NCI-H2196 (cell line): ENCODE results near the gene ANG.
"Not testable (repeated sequence)": the region's sequence is repeated elsewhere in the genome, so short reads cannot be mapped to it uniquely, and the experiment has no call there.

Source experiments
- DNase-seq: peaks from one replicate; lab custom pipeline; 2025; ENCODE audit not compliant: unreplicated experiment; lab: John Stamatoyannopoulos, UW

ANG gene

GRCh38 chr14:20688167-20688839, at the start of gene ANG:
TSS of gene ANG (plus strand) at chr14:20688764. CDS start at chr14:20693565, 4,801 bp downstream.
- DNase-seq, result no peak

- no peak for DNase-seq
Observed at GRCh38 chr14:20641591-20641990, 47.0 kb upstream of the ANG start, which contains the start of gene OR6S1. TSS of gene OR6S1 (minus strand) at chr14:20641691. CDS start at chr14:20641691, 0 bp downstream.

- DNase-seq, result no peak
Observed at GRCh38 chr14:20642182-20642581, 46.4 kb upstream of the ANG start.

DNA sequence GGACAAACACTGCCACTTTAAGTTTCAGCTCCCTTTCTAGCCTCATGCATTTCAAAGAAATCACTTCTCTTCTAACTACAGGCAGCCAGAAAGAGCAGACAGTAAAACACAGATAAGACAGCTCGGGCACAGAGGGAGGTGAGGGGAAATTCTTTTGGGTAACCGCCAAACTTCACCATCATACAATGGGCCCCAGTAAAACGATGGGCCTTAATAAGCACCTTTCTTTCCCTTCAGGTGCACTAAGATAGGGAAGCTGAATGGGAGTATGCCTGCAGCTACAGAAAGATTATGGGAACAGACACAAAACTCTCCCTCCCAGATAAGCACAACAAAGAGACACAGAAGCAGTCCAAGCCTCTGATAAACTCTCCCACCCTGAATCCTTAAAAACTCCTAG, 45.8 kb upstream of the ANG start:
- DNase-seq, result not testable (repeated sequence)

- no peak for DNase-seq
Observed at GRCh38 chr14:20644520-20644919, 44.0 kb upstream of the ANG start.

GRCh38 chr14:20645481-20645880, 43.1 kb upstream of the ANG start:
- no peak for DNase-seq

DNA sequence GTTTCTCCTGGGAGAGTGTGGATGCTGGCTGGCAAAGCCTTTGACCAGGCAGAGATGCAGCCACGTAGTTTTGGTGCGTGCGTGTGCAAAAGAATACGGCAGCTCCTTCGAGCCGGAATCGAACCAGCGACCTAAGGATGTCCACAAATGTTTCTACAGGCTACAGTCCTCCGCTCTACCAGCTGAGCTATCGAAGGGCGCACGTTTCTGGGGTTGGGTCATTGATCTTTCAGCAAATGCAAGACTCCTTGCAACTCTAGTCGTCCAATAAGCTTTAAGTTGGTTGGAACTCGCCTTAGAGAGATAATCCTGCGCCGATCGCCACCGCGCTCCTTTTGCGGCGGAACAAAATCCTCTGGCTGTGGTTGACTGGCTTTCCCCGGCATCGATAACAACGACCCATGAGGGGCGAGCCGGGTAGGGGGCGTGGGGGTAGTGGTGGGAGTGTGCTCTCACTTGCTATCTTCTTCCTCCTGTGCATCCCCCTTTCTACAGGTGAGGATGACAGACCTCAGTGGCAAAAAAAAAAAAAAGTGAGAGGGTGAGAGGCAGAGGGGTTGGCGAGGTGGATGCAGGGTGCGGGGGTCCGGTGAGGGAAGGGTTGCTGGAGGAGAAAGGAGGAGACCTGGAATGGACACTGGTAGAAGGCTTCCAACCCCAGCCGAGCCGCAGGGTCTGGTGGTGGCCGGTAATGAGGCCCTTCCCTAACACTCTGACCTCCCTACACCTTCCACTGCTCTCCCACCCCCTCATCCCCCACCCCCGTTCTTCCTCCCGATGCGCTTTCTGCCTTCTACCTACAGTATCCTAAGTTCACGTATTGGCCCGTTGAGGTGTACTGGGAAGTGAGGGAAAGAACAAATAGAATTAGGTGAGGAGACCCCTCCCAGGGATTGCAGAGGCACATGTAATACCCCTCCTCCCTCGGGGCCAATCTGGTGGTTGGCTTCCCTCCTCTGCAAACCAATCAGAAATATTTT, 35.3 kb upstream of the ANG start:
- no peak for DNase-seq

GRCh38 chr14:20655851-20656250, 32.7 kb upstream of the ANG start:
- DNase-seq, result no peak

GRCh38 chr14:20656274-20656673, 32.3 kb upstream of the ANG start:
- DNase-seq, result no peak

DNA sequence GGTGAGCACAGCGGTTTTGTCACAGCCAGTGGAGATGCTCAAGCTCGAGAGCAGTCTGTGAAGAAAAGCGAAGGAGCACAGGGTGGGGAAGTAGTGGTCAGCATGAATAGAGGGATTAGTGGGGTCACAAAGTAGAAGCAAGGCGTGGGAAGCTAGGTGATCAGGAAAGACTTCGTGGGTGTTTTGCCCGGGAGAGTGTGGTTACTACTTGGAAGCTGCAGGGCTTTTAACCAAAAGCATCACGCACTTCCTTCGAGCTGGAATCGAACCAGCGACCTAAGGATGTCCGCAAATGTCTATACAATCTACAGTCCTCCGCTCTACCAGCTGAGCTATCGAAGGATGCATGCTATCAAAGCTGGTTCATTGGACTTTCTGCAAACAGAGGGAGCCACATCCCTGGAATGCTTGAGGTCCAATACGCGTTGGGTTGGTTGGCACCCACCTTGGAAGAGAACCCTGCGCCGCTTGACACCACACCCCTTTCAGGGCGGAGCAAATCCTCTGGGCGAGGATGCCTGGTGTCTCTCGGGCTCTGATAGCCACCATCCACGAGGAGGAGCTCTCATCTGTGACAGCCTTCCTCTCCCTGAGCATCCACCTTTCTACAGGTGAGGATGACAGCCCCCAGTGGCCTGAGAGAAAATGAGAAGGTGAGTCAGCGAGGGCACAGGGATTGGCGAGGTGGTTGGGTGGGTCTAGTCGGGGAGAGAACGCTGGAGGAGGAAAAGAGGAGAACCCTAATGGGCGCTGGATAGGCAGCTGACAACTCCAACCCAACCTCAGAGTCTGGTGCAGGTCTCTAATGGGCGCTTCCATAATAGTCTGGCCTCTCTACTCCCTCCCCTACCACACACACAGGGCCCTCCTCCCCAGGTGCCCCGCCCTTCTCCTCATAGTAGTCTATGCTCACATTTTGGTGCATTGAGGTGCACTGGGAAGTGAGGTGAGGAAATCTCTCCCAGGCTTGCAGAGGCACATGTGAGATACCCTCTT, 31.1 kb upstream of the ANG start:
- DNase-seq, result no peak

GRCh38 chr14:20658246-20658645, 30.3 kb upstream of the ANG start:
- no peak for DNase-seq

GRCh38 chr14:20659336-20659735, 29.2 kb upstream of the ANG start:
- no peak for DNase-seq

- DNase-seq, result no peak
Observed at GRCh38 chr14:20659813-20660395, 28.7 kb upstream of the ANG start.

- no peak for DNase-seq
Observed at GRCh38 chr14:20661197-20661596, 27.4 kb upstream of the ANG start.

DNA sequence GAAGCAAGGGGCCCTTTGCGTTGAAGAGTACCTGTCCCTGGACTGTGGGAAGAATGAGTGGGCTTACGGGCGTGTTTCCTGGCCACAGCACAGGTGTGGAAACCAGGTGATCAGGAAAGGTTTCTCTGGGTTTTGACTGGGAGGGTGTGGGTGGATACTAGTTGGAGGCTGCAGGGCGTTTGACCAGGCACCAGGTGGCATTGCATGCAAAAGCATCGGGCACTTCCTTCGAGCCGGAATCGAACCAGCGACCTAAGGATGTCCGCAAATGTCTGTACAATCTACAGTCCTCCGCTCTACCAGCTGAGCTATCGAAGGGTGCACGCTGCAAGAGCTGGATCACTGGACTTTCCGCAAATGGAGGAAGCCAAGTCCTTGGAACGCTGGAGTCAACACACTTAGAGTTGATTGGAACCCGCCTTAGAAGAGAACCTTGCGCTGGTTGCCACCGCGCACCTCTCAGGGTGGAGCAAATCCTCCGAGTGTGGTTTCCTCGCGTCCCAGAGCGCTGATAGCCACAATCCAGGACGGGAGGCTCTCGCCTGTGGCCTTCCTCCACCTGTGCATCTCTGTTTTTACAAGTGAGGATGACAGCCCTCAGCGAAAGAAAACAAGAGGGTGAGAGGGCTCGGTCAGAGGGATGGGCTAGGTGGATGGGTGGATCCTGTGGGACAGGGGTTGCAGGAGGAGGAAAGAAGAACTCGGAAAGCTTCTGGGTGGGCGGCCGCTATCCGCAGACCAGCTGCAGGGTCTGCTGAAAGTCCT, 25.4 kb upstream of the ANG start:
- no peak for DNase-seq

DNA sequence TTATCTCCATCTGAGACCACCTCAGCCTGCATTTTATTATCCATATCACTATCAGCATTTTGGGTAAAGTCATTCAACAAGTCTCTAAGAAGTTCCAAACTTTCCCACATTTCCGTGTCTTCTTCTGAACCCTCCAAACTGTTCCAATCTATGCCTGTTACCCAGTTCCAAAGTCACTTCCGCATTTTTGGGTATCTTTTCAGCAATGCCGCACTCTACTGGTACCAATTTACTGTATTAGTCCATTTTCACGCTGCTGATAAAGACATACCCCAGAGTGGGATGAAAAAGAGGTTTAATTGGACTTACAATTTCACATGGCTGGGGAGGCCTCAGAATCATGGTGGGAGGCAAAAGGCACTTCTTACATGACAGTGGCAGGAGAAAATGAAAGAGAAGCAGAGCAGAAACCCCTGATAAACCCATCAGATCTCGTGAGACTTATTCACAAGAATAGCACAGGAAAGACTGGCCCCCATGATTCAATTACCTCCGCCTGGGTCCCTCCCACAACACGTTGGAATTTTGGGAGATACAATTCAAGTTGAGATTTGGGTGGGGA, 22.1 kb upstream of the ANG start:
- DNase-seq, result not testable (repeated sequence)

DNA sequence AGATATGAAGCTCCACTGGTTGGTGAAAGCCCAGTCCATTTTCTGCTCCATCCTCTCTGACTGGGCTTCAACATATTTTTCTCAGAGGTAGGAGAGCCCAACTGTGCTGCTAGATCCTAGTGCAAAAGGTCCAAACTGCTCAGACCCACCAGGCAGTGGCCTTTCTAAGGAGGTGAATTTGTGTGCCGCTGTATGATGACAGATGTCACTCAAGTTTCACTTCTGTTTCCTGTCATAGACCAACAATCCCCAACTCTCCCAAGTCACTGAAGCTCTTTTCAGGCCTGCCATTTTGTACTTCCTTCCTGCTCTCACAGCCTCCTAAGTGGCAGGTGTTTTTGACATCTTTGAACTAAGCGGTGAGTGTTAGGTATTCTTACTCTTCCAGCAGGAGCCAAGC, 20.6 kb upstream of the ANG start:
- DNase-seq, result no peak

DNA sequence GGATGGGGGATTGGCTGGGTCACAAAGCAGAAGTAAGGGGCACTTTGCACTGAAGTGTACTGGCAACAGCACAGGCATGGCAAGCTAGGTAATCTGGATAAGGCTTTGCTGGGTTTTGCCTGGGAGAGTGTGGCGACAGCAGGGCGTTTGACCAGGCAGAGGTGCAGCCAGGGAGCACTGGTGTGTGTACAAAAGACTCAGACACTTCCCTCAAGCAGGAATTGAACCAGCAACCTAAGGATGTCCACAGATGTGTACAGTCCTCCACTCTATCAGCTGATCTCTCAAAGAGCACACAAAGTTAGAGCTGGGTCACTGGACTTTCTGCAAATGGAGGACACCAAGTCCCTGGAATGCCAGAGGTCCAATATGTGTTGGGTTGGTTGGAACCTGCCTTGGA, 19.6 kb upstream of the ANG start:
- no peak for DNase-seq

GRCh38 chr14:20671597-20672283, 16.8 kb upstream of the ANG start:
- DNase-seq, result no peak
